Fibroblast of lung (primary cell): ENCODE data around the gene CISD3. TPM values are rescaled to one million over a fixed set of nuclear protein-coding genes. Genes with fewer than 3 reads are reported as not detected.

Experiments
- DNase-seq, 2 donors: peaks; one replicate each; pipeline versions ENCODE4 v3.0.0 to v3.0.0-alpha.2; 2010; ENCODE audit warnings: low read depth in 2 of 2
- H2AFZ ChIP-seq: 2 replicates; pipeline ENCODE4 v1.5.1; 2012; ENCODE audit warnings: low read length, control low read depth, inconsistent platforms
- H3K27ac ChIP-seq: 2 replicates; pipeline ENCODE4 v1.5.1; 2011; ENCODE audit warnings: low read length, control low read depth; ENCODE audit not compliant: insufficient read depth
- H3K27me3 ChIP-seq: 2 replicates; pipeline ENCODE4 v1.5.1; 2011; ENCODE audit warnings: mild to moderate bottlenecking, low read length; ENCODE audit not compliant: control insufficient read depth, insufficient read depth
- H3K36me3 ChIP-seq: 2 replicates; pipeline ENCODE4 v1.5.1; 2011; ENCODE audit warnings: low read length; ENCODE audit not compliant: control insufficient read depth, insufficient read depth
- H3K4me1 ChIP-seq: 2 replicates; pipeline ENCODE4 v1.5.1; 2011; ENCODE audit warnings: low read length; ENCODE audit not compliant: control insufficient read depth, insufficient read depth; ENCODE audit errors: extremely low read depth
- H3K4me2 ChIP-seq: 2 replicates; pipeline ENCODE4 v1.5.1; 2011; ENCODE audit warnings: low read length, control low read depth; ENCODE audit not compliant: insufficient read depth; ENCODE audit errors: extremely low read depth
- H3K4me3 ChIP-seq, 4 experiments: fragments of 200-600 bp in 1 of 4; sonication (generic) in 1 of 4; replicated peaks in 1 of 4; 2 replicates each; pipeline ENCODE4 v1.5.1; 2011 to 2016; ENCODE audit warnings: low read length in 4 of 4, low read depth in 3 of 4, mild to moderate bottlenecking in 3 of 4, control low read depth in 2 of 4, inconsistent platforms in 1 of 4, mixed read lengths in 1 of 4; ENCODE audit not compliant: insufficient read depth in 1 of 4; ENCODE audit errors: control extremely low read depth in 1 of 4
- H3K79me2 ChIP-seq: 2 replicates; pipeline ENCODE4 v1.5.1; 2012; ENCODE audit warnings: mild to moderate bottlenecking, low read length, inconsistent platforms; ENCODE audit not compliant: control insufficient read depth, insufficient read depth
- H3K9ac ChIP-seq: 2 replicates; pipeline ENCODE4 v1.5.1; 2011; ENCODE audit warnings: mild to moderate bottlenecking, low read length, control low read depth; ENCODE audit not compliant: insufficient read depth
- H3K9me3 ChIP-seq: 2 replicates; pipeline ENCODE4 v1.5.1; 2012; ENCODE audit warnings: low read depth, low read length; ENCODE audit not compliant: control insufficient read depth, insufficient read depth
- H4K20me1 ChIP-seq: 2 replicates; pipeline ENCODE4 v1.5.1; 2011; ENCODE audit warnings: low read length; ENCODE audit not compliant: control insufficient read depth, insufficient read depth; ENCODE audit errors: extremely low read depth
- CTCF ChIP-seq, 2 donors: IDR thresholded peaks in 1 of 2; conservative IDR thresholded peaks in 1 of 2; 1 replicate in 1 of 2; 2 replicates in 1 of 2; pipeline ENCODE4 v1.5.1; 2011 to 2012; ENCODE audit warnings: low read length in 2 of 2, control low read depth in 1 of 2, inconsistent platforms in 1 of 2, low read depth in 1 of 2, mild to moderate bottlenecking in 1 of 2
- EZH2 ChIP-seq: IDR thresholded peaks from 2 replicates; pipeline ENCODE4 v1.5.1; 2012; ENCODE audit warnings: low read length, control low read depth, mild to moderate bottlenecking; ENCODE audit errors: missing control alignments
- polyA plus RNA-seq, 2 donors: library from polyadenylated mRNA; depleted of rRNA in 1 of 2; stranded (reverse) in 1 of 2; unstranded in 1 of 2; fragments of >200 nt; gene quantifications; 2 replicates each; pipeline ENCODE4 v1.2.1, GENCODE V29; 2011 to 2012; ENCODE audit warnings: missing spikeins in 1 of 2
- total RNA-seq: library from RNA; depleted of rRNA; stranded (reverse); fragments of >200 nt; gene quantifications from 2 replicates; pipeline ENCODE4 v1.2.1, GENCODE V29; 2014

Gene CISD3
- total and polyA plus RNA-seq, 2 donors (not counting 1 experiment from before 2014, with no cell fraction given), result 4.0 to 5.7 TPM

- Histone ChIP-seq H3K36me3 (peaks cover 12% of the 10 kb centered on the region), H3K27me3 (no peaks in the 10 kb centered on the region), H3K4me1 (no peaks in the 10 kb centered on the region), H3K4me3 (no peak overlapping the region), H3K79me2 (no peaks in the 10 kb centered on the region), H2AFZ (no peak overlapping the region), H3K9ac (no peak overlapping the region), H3K9me3 (no peaks in the 10 kb centered on the region), H3K27ac (no peak overlapping the region), H4K20me1 (no peaks in the 10 kb centered on the region), H3K4me2 (no peak overlapping the region)
- TF ChIP-seq EZH2 (no peak), CTCF (conservative IDR thresholded peaks at IDR 0.05 in 1 of 2, IDR thresholded peaks at IDR 0.05 in 1 of 2; ENCODE audit: low read depth in 1 of 2, low read length in 2 of 2) (no peak)
- no peak for DNase-seq
Observed at GRCh38 chr17:38720941-38721340, 9.2 kb upstream of the CISD3 start.

GRCh38 chr17:38721802-38722201 is 8.3 kb upstream of the CISD3 start:
- H3K27ac ChIP-seq, result no peak overlapping the region
- TF ChIP-seq CTCF (conservative IDR thresholded peaks at IDR 0.05 in 1 of 2, IDR thresholded peaks at IDR 0.05 in 1 of 2; ENCODE audit: low read depth in 1 of 2, low read length in 2 of 2), result no peak
- no peak for TF ChIP-seq EZH2
- no peak for DNase-seq

DNA sequence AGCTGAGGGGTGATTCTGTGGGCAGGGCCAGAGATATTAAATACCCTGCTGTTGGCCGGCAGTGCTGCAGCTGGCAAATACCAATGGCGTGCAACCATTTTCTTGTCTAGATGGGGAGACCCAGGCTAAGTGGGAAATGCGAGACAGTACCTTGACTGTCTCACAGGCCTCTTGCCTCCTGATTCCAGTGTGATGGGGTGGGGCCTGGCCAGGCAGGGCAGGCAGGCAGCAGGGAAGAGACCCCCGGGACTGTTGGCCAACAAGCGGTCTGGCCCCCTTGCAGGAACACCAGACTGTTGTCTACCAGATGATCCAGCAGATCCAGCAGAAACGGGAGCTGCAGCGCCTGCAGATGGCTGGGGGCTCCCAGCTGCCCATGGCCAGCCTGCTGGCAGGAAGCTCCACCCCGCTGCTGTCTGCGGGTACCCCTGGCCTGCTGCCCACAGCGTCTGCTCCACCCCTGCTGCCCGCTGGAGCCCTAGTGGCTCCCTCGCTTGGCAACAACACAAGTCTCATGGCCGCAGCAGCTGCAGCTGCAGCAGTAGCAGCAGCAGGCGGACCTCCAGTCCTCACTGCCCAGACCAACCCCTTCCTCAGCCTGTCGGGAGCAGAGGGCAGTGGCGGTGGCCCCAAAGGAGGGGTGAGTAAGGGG is 5.7 kb upstream of the CISD3 start:
- Histone ChIP-seq H3K79me2 (no peaks in the 10 kb centered on the region), H3K9ac (no peak overlapping the region), H3K27me3 (no peaks in the 10 kb centered on the region), H3K36me3 (peaks cover 12% of the 10 kb centered on the region), H4K20me1 (no peaks in the 10 kb centered on the region), H3K9me3 (no peaks in the 10 kb centered on the region), H3K4me3 (no peak overlapping the region), H3K27ac (no peak overlapping the region), H2AFZ (no peak overlapping the region), H3K4me2 (no peak overlapping the region), H3K4me1 (no peaks in the 10 kb centered on the region)
- DNase-seq, result no peak
- TF ChIP-seq EZH2 (no peak), CTCF (conservative IDR thresholded peaks at IDR 0.05 in 1 of 2, IDR thresholded peaks at IDR 0.05 in 1 of 2; ENCODE audit: low read depth in 1 of 2, low read length in 2 of 2) (no peak)

More at GRCh38 chr17:38721802-38722201, 8.3 kb upstream of the CISD3 start:
- H2AFZ ChIP-seq, result no peak overlapping the region
- H3K27me3 ChIP-seq, result no peaks in the 10 kb centered on the region
- H4K20me1 ChIP-seq, result no peaks in the 10 kb centered on the region
- H3K9ac ChIP-seq, result no peak overlapping the region
- no peak overlapping the region for H3K4me3 ChIP-seq
- H3K36me3 ChIP-seq, result peaks cover 12% of the 10 kb centered on the region
- no peaks in the 10 kb centered on the region for H3K4me1 ChIP-seq
- no peaks in the 10 kb centered on the region for H3K79me2 ChIP-seq
- H3K9me3 ChIP-seq, result no peaks in the 10 kb centered on the region
- H3K4me2 ChIP-seq, result no peak overlapping the region
